HG03342 (cell line): ENCODE data around the gene HMCN2.

Experiments
- ATAC-seq: cut with Tn5 transposase; IDR thresholded peaks from one replicate; pipeline ENCODE4 v1.9.1; 2021; ENCODE audit warnings: mild to moderate bottlenecking, moderate library complexity; ENCODE audit not compliant: unreplicated experiment

Gene HMCN2

GRCh38 chr9:130359819-130360218 lies 94.3 kb downstream of the HMCN2 start:
- no peak for ATAC-seq

DNA sequence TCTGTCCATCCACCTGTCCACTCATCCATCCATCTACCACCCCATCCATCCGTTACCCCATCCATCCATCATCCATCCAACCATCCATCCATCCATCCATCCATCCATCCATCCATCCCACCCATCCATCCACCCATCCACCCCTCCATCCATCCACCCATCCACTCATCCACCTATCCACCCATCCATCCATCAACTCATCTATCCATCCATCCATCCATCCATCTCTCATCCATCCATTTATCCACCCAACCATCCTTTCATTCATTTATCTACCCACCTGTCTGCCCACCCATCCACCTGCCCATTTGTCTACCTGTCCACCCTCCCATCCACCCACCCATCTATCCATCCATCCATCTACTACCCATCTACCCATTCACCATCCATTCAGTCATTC lies 95.1 kb downstream of the HMCN2 start:
- ATAC-seq: no peak

- no peak for ATAC-seq
Observed at GRCh38 chr9:130361873-130362362, 96.4 kb downstream of the HMCN2 start.

GRCh38 chr9:130362691-130363090 lies 97.1 kb downstream of the HMCN2 start:
- no peak for ATAC-seq

DNA sequence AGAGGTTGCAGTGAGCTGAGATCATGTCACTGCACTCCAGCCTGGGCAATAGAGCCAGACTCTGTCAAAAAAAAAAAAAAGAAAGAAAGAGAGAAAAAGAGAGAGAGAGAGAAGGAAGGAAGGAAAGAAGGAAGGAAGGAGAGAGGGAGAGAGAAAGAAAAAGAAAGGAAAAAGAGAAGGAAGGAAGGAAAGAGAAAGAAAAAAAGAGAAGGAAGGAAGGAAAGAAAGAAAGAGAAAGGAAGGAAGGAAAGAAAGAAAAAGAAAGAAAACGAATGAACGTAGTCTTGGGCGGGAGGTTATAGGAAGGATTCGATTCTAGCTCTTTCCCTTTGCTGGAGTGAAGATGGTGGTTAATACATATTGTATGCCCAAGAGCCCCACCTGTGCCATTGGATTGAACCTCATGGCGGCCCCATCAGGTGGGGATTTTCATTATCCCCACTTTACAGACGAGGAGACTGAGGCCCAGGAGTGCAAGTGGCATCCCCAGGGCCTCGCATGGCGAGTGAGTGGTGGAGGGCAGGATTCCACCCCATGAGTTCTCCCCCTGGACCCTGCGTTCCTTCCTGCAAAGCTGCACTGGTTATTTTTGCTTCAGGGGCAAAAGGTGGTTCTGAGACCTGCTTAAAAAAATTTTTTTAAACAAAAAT lies 98.3 kb downstream of the HMCN2 start:
- no peak for ATAC-seq

- no peak for ATAC-seq
Observed at GRCh38 chr9:130364619-130365322, 99.2 kb downstream of the HMCN2 start.

DNA sequence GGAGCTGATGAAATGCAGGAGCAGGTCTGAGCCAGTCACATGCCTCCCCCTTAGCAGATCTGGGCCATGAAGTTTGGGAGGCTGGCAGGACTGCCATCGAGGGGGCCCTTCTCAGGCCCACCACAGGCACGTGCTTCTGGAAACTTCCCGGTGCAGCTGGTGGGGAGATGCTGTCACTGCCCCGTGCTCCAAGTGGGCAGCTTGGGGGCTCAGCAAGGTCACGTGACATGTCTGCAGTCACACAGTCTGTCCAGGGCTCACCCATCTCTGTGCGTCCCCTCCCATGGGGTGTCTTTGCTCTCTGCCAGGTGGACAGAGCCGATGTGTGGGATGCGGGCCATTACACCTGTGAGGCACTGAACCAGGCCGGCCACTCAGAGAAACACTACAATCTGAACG lies 99.8 kb downstream of the HMCN2 start:
- no peak for ATAC-seq

GRCh38 chr9:130366072-130366471 lies 100.5 kb downstream of the HMCN2 start:
- no peak for ATAC-seq

DNA sequence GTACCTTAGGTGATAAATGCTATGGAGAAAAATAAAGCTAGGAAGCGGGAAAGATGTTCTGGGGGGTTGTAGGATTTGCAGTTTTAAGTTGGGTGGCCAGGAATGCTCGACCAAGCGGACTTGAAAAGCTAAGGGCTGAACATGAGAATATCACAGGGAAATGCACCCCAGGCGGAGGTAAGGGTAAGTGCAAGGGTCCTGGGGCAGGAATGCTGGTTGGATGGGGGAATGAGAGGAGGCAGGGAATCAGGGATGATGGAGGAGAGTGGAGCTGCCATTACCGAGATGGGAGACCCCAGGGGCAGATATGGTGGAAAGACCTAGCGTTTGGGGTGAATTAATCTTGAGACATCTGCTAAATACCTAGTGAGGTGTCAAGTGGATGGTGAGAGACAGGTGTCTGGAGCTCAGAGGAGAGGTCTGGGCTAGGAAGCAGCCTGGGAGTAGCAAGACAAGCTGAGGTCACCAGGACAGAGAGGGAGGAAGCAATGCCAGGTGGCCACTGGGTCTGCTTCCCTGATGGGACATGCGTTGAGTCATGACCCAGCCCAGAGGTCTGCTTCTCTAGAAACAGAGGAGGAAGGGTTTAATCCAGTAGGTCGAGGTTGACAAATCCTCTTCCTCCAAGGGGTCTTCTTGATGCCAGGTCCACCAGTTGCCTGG lies 101.5 kb downstream of the HMCN2 start:
- no peak for ATAC-seq

DNA sequence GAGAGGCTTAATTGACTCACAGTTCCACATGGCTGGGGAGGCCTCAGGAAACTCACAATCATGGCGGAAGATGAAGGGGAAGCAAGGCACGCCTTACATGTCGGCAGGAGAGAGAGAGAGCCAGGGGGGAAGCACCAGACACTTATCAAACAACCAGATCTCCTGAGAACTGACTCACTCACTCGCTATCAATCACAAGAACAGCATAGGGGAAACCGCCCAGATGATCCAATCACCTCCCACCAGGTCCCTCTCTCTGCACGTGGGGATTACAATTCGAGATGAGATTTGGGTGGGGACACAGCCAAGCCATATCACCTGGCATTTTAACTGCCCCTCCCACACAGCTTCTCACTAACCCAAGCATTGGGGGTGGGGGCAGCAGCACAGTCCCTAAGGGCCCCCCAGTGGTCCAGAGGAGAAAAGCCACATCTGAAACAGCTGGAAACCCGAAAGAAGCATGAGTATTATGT lies 103.1 kb downstream of the HMCN2 start:
- no peak for ATAC-seq

- ATAC-seq: no peak
Observed at GRCh38 chr9:130370226-130370625, 104.7 kb downstream of the HMCN2 start.

GRCh38 chr9:130371196-130371966 lies 105.8 kb downstream of the HMCN2 start:
- no peak for ATAC-seq

DNA sequence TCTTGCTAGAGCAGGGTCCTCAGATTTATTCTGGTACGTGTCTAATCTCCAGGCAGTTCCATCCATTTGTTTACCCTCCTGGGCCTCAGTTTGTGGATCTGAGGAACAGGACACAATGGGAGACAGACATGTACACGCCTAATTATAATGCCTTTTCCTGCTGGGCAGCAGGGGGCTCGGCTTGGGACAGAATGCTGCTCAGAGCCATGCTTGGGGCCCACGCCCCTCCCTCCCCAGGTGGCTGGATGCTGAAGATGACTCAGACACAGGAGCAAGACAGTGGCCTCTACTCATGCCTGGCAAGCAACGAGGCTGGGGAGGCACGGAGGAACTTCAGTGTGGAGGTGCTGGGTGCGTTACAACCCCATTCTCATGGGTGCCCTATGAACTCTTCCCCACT lies 106.5 kb downstream of the HMCN2 start:
- ATAC-seq: no peak

- ATAC-seq: no peak
Observed at GRCh38 chr9:130373679-130374325, 108.2 kb downstream of the HMCN2 start.

DNA sequence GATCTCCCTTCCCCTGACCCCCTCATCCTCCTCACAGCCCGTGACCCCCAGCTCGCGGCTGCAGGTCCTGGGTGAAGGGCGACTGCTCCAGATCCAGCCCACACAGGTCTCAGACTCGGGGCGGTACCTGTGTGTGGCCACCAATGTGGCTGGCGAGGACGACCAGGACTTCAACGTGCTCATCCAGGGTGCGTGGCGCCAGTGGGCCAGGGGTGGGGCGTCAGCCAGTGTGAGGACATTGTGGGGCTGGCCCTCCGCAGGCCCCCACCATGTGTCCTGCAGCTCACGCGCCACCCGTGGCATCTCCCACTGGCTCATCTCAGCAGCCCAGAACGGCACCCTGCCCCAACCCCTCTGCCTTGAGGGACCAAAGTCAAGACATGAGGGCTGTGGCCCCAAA lies 112.1 kb downstream of the HMCN2 start:
- no peak for ATAC-seq

DNA sequence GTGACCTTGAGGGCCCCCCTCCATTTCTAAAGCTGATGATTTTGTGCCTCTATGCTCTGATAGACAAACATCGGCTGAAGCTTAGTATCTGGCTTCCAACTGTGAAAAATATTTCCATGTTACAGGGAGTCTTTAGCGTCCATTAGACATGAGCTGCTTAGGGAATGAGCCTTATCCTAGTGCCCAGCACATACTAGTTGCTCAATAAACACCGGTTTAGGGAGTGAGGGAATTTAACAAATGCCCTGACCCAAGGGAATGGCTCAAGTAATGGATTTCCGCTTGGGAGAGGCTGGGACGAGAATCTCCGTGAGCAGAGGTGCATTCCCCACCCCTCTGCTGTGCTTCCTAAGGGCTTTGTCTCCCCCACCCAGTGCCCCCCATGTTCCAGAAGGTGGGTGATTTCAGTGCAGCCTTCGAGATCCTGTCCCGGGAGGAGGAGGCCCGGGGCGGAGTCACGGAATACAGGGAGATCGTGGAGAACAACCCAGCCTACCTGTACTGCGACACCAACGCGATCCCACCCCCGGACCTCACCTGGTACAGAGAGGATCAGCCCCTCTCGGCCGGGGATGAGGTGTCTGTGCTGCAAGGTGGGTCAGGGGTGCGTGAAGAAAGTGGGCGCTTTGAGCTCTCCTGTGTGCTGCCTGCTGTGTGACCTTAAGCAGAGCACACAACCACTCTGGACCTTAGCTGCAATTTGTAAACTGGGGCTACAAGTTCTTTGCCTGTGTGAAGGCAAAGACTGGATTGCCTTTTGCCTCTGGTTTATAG lies 113.5 kb downstream of the HMCN2 start:
- ATAC-seq: no peak

DNA sequence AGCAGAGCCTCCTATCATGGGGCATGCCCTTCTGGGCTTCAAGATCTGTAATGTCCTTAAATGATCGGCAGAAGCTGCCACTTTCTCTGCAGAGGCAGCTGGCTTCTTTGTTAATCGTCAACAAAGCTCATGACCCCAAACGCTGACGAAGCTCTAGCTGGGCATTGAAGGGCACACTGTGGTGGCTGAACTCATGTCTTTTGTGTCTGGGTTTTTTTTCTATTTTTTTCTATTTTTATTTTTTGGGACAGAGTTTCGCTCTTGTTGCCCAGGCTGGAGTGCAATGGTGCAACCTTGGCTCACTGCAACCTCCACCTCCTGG lies 114.0 kb downstream of the HMCN2 start:
- ATAC-seq: no peak

- ATAC-seq: no peak
Observed at GRCh38 chr9:130380920-130381469, 115.4 kb downstream of the HMCN2 start.

DNA sequence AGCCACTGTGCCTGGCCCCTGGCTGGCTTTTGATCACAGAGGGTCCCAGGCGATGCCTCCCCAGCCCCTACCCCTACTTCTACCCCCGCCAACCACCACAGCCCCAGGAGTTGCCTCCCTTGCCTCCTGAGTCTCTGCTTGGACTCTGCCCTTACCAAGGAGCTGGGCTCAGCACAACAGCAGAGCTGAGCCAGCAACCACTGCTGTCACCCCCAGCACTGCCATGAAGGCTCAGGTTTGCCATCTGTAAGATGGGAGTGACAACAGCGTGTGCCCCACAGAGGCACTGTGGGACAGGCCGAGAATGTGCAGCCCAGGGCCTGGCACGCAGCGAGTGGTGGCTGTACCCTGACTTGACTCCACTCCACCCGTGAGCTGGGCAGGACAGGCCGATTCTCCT lies 116.1 kb downstream of the HMCN2 start:
- no peak for ATAC-seq

DNA sequence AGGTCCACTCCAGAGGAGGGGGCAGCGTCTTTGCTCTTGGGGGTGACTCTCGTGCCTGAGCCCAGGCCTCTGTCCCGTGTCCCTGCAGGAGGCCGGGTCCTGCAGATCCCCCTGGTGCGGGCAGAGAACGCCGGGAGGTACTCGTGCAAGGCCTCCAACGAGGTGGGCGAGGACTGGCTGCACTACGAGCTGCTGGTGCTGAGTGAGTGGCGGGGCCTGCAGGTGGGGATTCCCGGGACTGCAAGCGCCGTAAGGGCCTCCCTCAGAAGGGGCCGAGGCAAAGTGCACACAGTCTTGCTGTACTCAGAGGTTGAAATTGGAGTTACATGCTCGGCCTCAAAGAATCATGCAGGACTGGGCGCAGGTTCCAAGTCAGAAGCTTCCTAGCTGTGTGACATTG lies 116.5 kb downstream of the HMCN2 start:
- no peak for ATAC-seq
